AML-193 (cell line): ENCODE data around the gene GTSE1.
"Not testable (repeated sequence)": the region's sequence is repeated elsewhere in the genome, so short reads cannot be mapped to it uniquely, and the experiment has no call there.

Experiments
- DNase-seq, 2 experiments: peaks; one replicate each; lab custom pipeline; 2025; lab: John Stamatoyannopoulos, UW

The GTSE1 gene

DNA sequence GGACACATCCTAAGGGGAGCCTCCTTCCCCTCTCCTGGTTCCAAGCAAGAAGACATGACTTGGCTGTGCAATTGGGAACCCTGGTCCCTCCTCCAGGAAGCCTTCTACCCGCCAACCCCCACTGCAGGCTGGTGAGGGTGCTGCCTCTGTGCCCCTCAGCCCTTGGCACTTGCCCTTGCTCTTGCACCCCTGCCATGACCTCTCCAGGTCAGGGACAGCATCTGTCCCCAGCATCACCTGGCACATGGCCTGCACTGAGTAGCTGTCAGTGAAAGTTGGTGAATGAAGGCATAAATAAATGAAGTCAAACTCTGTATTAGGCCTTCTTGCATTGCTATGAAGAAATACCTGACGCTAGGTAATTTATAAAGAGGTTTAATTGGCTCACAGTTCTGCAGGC is 1.9 kb upstream of the GTSE1 start:
- DNase-seq: no peak

DNA sequence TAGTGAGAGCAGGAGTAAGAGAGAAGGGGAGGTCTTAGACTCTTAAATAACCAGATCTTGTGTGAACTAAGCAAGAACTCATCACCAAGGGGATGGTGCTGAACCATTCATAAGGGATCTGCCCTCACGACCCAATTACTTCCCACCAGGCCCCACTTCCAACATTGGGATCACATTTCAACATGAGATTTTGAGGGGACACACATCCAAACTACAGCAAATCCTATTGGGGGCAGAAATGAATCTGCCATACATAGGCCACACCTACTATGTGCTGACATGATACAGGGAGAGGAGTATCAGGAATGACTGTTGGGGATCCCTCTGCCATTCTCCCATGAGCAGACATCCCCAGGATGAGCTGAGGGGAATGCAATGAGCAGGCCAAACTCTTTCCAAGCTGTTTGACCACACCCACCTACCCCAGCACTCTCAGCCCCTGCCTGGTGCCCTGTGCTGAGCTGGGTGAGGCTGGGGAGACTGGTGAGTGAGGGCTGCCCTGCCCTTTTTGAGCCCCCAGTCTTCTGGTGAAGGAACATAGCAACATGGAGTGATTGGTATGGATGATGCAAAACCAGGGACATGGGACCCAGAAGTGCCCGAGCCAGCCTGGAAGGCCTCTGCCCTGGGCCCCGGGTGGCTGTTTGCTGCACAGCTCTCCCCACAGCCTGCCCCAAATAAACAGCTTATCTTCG is 1.2 kb upstream of the GTSE1 start:
- DNase-seq: no peak

DNA sequence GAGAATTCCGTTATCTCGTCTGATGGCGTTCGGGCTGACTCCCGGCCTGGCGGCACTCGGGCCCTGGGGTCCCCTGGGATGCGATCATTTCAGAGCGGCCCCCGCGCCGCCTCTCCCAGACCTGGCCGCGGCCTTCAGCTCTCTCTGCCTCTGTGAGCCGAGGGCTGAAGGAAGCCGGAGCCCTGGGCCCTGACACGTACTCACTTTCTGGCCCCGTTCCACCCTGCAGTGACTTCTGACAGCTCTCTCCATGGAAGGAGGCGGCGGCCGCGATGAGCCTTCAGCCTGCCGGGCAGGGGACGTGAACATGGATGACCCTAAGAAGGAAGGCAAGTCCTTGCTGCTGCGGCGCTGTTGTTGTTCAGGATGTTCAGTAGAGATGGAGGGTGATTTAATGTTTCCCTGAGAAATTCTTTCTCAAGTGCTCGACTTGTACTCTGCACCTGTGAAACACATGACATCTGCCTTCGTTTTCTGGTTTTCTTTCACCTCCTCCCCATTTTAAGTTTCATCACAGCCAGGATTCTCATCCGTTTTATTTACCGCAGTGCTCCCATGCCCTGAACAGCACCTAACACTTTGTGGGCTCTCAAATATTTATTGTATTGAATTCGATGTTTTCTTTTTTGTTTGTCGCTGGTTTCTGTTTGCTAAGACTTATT is 612 bp downstream of the GTSE1 start:
- DNase-seq: peak in 1 of 2 experiments; percentile 15

DNA sequence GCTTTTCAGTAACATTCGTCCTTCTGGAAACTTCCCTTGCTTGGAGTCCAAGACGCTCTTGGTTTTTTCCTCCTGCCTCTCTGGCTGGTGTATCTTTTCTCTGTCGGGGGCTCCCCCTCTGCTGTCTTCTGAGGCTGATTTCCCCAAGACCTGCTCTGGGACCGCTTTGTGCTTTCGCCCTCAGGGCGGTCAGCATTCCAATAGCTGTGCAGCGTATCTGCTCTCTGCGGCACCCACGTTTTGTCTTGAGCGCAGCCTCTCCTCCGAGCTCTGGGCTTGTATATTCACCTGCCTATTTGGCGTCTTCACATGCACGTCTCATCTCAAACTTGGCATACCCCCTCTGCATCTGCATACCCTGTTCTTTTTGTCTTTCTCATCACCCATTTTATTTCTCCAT is 2.4 kb downstream of the GTSE1 start:
- no peak for DNase-seq

DNA sequence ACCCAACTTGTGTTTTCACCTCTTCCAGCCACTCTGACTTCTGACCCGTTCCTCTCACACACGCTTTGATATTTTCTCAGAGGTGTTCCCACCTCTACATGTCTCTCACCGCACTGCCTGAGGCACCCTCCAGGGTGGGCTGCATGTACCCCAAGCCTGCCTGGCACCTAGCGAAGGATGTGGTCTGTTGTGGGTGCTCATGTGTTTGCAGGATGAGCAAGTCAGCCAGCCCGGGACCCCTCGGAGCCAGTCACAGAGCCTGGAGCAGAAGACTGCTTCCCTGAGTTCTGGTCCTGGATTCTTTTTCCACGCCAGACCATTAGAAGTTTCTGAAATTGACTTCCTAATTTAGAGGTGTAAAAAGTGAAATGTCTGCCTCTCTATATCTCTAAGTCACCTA is 3.8 kb downstream of the GTSE1 start:
- DNase-seq: no peak

DNA sequence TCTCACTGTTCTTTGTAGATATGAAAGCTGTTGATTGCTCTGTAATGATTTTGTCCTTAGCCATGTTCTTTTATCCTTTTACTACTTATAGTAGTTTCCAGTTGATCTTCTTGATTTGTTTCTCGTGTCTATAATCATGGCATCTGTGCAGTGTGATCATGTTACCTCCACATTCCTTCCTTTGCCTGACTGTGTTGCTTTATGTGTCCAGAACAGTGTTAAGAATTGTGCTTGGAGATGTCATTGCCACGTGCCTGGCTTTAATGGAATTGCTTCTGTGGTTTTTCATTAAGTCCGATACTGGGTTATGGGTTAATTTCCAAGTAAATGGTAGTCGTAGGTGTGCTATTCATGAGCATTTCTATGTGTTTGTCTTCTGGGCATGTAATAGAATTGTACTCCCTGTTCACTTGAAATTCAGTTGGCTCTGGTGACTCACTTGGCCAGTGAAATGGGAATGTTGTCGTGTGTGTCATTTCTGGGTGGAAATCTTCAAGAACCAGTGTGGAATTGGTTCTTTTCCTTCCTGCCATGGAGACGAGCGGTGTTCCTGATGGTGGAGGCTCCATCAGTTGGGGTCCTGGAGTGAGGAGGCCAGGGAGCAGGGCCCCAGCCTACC is 6.8 kb downstream of the GTSE1 start:
- DNase-seq: no peak

DNA sequence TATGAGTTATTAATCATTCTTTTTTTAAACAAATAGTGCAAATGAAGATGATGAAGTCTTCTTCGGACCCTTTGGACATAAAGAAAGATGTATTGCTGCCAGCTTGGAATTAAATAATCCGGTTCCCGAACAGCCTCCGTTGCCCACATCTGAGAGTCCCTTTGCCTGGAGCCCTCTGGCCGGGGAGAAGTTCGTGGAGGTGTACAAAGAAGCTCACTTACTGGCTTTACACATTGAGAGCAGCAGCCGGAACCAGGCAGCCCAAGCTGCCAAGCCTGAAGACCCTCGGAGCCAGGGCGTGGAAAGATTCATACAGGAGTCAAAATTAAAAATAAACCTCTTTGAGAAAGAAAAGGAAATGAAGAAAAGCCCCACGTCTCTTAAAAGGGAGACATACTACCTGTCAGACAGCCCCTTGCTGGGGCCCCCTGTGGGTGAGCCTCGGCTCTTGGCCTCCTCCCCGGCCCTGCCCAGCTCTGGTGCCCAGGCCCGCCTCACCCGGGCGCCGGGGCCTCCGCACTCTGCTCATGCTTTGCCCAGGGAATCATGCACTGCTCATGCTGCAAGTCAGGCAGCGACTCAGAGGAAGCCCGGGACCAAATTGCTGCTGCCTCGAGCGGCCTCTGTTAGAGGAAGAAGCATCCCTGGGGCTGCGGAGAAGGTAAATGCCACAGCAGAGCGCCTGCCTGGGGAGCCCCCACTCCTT is 11.8 kb downstream of the GTSE1 start:
- no peak for DNase-seq

DNA sequence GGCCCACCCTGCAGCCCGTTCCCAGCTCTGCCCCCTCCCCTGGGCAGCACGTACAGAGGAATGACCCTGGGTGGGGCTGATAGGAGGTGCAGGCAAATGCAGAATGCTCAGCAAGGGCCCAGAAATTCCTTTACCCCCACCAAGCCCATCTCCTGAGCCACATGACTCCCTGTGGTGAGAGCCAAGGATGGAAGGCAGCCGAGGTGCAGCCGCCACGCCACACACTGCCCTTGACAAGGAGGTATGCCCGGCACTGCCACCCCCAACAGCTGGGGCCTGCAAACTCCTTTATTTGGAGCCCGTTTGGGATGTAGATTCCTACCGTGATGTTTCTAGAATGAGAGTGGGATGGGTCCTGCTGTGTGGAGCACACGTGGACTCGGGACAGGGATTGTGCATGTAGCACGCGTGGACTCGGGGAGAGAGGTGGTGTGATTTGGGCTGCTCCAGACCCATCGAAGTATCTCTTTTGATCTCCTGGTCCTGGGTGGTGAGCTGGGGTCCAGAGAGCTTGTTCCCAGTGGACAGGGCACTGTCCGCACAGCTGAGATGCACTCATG is 12.9 kb downstream of the GTSE1 start:
- DNase-seq: no peak

DNA sequence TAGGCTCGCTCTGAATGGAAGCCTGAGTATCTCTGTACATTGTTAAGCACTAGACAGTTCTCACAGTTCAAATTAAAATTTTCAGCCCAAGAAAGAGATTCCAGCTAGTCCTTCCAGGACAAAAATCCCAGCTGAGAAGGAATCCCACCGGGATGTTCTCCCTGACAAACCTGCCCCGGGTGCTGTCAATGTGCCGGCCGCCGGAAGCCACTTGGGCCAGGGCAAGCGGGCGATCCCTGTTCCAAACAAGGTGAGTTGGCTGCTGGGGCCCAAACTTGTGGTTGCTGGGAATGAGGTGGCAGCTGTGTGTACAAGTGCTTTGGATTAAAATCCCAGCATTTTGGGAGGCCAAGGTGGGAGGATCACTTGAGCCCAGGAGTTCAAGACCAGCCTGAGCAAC is 15.4 kb downstream of the GTSE1 start:
- DNase-seq: no peak

DNA sequence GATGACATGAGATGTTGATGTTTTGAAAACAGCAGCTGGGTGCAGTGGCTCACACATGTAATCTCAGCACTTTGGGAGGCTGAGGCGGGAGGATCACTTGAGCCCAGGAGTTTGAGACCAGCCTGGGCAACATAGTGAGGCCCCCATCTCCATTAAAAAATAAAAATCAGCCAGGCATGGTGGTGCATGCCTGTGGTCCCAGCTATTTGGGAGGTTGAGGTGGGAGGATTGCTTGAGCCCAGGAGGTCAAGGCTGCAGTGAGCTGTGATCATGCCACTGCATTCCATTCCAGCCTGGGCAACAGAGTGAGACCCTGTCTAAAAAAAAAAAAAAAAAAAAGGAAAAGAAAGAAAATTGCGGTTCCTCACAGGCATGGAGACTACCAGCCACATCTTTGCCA is 16.2 kb downstream of the GTSE1 start:
- not testable (repeated sequence) for DNase-seq

DNA sequence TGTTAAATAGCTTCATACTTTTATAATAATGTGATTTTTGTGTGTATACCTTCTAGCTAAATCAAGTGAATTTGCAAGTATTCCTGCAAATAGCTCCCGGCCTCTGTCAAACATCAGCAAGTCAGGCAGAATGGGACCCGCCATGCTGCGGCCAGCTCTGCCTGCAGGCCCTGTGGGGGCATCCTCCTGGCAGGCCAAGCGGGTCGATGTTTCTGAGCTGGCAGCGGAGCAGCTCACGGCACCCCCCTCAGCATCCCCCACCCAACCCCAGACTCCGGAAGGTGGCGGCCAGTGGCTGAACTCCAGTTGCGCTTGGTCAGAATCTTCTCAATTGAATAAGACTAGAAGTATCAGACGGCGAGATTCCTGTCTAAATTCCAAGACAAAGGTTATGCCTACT is 19.3 kb downstream of the GTSE1 start:
- DNase-seq: no peak

DNA sequence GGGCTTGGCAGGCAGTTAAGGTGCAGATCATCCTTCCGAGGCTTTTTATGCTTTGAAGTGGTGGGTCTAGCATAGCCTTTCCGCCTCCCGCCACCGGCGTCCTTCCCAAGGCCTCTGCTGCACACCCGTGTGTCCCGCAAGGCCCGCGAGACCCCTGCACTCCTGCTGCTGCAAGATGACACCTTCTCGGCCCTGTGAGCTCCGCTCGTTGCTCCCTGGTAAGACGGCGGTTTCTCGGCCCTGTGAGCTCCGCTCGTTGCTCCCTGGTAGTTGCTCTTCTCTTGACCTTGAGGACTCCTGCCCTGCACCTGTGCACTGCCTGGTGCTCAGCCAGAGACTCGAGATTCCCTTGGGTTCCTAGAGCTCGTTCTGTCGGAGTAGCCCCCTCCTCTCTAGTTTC is 21.0 kb downstream of the GTSE1 start:
- DNase-seq: no peak

DNA sequence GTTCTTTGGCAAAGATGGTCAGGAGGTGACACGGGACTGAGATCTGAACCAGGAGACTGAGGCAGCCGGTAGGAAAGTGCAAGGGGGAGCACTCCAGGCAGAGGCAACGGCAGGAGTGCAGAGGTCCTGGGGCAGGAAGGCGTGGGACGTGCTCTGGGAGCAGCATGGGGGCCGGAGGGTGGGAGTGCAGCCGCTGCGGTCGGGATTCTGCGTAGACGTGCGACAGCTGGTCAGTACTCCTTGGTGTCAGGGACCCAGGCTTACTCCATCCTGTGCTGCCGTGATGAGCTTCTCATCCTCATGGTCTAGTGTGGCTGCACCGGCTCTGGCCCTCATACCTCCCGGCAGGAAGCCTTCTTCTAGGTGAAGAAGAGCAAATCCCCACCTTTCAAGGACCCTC is 21.9 kb downstream of the GTSE1 start:
- DNase-seq: no peak

DNA sequence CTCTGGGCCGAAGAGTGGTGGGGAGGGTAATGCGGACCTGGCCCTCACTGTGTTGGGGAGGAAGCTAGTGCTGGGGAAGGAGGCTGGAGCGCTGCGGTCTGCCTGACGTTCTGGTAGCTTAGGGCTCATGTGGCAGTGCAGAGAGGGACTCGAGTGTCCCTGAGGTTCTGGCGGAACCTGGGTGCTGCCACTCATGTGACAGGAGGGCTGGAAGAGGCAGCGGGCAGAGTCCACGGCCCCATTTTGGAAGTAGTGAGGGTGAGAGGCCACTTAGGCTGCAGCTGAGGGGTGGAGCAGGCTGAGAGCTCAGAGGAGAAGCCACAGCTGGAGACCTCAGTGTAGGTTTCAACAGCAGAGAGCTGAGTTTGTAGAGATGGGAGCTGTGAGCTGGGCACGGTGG is 22.6 kb downstream of the GTSE1 start:
- DNase-seq: no peak

DNA sequence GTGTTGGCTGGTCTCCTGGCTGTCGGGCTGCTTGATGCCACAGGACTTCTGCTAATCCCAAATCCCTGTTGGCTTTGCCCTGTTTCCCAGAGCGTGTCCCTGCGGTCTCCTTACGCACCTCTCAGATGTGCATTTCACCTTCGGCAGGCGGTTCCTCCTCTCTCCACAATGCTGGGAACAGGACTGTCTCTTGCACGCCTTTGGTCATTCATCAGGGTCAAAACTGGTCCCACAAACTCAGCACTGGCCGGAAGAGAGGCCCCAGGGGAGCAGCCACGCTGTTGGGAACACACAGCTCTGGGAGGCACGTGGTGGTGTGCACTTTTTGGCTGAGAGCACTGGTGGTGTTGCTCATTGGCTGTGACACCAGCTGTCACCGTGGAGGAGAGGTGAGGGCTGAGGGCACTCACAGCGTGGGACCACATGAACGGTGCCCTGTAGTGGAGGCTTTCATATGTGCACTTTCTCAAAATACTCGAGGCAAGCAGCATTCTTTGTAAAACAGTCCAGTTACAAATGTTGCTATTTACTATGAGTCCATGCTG is 23.6 kb downstream of the GTSE1 start:
- no peak for DNase-seq

DNA sequence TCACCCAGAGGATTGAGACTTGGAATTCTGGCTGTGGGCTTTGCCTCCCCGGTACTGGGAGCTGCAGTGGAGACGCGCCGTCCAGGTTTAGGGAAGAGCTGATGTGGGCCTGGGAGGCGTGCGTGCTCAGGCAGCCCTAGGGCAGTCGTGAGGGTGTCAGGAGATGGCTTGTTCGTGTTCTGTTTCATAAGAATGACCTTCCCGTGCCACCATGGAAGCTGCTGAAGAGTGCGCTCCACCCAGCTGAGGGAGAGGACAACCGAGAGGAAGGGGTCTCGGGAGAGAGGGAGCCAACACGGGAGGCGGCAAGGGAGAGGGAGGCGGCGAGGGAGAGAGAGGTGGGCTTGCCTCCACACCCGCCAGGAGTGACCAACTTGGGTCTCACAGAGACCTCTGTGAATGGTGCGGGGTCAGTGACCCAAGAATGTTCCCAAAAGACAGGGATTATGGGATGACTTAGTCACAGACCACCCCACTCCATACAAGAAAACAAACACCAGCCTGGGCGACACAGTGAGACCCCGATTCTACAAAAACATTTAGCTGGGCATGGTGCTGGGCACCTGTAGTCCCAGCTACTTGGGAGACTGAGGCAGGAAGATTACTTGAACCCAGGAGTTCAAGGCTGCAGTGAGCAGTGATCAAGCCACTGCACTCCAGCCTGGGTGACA is 24.2 kb downstream of the GTSE1 start:
- DNase-seq: no peak

DNA sequence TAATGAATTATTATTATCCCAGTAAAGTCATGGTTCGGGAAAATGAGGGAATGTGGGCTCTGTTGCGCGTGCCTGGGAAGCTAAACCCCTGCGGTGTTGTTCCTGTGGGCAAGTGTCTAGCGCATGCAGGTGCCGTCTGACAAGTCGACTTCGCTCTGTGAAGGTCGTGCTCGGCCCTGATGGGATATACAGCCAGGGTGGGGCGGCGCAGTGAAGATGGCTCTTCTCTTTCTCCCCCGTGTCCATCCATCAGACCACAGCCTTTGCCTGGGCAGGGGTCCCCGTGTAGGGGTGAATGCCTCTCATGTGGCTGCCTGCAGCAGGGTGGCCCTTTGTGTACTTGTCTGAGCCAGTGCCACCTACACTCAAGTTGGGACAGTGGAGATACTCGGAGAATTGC is 26.0 kb downstream of the GTSE1 start:
- DNase-seq: no peak

DNA sequence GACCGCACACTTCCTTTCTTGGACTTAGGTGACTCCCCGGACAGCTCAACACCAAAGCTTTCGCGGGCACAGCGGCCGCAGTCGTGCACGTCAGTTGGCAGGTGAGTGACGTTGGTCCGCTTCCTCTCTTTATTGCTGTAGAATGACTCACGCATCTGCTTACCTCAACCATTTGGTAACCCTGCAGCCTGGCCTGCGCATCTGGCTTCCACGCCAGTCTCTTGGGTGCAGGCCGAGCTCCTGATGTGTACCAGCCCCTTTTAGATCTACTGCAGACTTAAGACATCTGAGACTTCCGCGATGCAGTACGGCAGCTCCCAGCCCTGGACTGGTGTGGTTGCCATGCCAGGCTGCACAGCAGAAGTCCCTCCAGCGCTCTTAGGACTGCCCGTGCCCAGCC is 26.5 kb downstream of the GTSE1 start:
- no peak for DNase-seq

DNA sequence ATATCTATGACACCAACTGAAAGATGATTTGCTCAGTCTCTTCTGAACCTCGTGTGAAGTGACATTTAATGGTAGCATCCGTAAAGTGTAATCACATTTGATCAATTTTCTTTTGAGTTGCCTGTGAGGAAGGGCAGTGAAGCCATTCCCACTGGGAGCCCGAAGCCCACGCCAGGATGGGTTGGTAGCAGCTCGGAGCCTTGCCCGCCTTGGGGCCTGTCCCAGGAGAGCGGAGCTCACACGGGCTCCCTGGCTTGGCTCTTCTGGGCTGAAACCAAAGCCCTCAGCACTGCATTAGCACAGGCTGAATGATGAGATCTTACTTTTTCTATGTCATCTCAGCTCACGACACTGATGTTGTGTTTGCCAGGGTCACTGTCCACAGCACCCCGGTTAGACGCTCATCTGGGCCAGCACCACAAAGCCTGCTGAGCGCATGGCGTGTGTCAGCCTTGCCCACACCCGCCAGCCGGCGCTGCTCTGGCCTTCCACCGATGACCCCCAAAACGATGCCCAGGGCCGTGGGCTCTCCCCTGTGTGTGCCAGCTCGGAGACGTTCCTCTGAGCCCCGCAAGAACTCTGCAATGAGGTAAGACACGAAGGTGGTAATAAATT is 29.5 kb downstream of the GTSE1 start:
- DNase-seq: no peak

DNA sequence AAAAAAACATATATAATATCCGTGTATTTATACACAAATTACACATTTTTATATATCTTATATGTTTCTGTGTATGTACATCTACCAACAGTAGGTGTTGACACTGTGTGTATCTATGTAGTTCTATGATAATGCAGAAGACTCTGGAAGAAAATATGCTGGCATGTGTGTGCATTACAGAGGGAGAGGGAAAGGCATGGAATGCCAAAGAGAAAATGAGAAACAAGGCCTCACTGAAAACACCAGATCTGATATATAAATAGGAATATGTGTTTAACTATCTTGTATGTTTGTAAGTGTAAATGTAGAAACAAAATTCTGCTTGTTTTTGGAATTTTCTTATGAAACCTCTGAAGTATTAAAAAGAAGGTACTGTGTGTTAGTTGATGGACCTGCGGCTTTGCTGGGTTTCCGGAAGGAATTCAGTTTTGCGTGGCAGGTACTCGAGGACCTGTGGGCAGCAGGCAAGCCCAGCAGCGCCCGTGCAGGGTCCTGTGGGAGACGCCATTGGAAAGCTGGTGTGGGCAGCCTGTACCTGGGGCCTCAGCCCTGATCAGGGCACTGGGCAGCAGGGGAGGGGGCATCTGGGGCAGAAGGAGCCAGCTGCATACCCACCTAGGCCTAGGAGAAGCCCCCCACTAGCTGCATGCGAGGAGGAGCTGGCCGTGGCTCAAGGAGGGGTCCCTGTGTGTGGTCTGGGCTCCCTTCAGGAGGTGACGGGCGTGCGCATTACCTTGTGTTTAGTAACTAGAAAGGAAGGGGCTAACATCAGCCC is 31.2 kb downstream of the GTSE1 start:
- no peak for DNase-seq

DNA sequence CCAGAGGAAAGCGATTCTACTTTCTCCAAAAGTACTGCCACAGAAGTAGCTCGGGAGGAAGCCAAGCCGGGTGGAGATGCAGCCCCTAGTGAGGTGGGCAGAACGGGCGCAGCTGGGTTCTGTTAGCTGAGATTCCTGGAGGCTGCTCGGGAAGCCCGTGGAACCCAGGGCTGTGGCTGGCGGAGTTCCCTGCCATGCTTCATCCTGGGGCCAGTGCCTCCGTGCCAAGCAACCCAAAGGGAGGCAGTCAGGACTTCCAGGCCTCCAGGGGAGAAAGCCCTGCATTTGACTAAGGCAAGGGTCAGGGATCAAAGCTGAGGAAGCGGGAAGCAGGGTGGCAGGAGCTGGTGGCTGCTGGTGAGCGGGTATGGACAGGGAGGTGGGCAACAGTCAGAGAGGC is 32.1 kb downstream of the GTSE1 start:
- no peak for DNase-seq
